ENCODE data around the gene FGFRL1.
A peak's percentile ranks its signal among the peaks of the same experiment; 100 is the strongest.

Gene FGFRL1

DNA sequence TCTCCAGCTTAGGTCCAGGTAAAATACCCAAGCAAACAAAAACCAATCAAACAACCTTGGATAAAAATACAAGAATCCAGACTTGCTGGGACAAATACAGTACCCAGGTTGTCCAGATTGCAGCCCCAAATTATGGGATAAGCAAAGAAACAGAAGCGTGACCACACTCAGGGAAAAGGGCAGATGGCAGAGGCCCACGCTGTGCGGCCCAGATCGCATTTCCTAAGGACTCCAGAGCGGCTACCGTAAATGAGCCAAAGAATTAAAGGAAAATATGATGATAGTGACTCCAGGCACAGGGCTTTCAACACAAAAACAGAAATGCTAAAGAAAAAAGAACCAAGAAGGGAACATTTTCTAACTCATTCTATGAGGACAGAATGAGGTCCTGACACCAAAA is 50.3 kb downstream of the FGFRL1 start:
- no peak for DNase-seq (ENCODE audit: low read depth)
- TF ChIP-seq, protein P1, sequence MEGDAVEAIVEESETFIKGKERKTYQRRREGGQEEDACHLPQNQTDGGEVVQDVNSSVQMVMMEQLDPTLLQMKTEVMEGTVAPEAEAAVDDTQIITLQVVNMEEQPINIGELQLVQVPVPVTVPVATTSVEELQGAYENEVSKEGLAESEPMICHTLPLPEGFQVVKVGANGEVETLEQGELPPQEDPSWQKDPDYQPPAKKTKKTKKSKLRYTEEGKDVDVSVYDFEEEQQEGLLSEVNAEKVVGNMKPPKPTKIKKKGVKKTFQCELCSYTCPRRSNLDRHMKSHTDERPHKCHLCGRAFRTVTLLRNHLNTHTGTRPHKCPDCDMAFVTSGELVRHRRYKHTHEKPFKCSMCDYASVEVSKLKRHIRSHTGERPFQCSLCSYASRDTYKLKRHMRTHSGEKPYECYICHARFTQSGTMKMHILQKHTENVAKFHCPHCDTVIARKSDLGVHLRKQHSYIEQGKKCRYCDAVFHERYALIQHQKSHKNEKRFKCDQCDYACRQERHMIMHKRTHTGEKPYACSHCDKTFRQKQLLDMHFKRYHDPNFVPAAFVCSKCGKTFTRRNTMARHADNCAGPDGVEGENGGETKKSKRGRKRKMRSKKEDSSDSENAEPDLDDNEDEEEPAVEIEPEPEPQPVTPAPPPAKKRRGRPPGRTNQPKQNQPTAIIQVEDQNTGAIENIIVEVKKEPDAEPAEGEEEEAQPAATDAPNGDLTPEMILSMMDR (conservative IDR thresholded peaks at IDR 0.05; ENCODE audit: control insufficient read depth, insufficient read depth, low read depth, low read length): no peak
- no peak overlapping the region for H3K4me3 ChIP-seq (ENCODE audit: control insufficient read depth, low read depth, low read length)

DNA sequence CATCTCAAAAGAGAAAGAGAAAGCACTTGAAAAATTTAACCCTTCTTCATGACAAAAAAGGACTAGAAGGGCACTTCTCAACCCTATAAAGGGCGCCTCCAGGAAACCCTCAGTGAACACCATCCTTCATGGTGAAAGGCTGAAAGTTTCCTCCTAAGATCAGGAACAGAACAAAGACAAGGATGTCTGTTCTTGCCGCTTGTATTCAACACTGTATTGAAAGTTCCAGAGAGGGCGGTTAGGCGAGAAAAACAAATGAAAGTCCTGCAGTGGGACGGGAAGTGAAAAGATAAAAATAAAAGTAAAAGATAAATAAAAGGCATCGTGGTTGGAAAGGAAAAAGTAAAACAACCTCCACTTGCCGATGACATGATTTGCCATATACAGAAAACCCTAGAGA is 51.0 kb downstream of the FGFRL1 start:
- TF ChIP-seq, protein P1 (conservative IDR thresholded peaks at IDR 0.05; ENCODE audit: control insufficient read depth, insufficient read depth, low read depth, low read length): no peak
- no peak overlapping the region for H3K4me3 ChIP-seq (ENCODE audit: control insufficient read depth, low read depth, low read length)
- DNase-seq (ENCODE audit: low read depth): no peak

DNA sequence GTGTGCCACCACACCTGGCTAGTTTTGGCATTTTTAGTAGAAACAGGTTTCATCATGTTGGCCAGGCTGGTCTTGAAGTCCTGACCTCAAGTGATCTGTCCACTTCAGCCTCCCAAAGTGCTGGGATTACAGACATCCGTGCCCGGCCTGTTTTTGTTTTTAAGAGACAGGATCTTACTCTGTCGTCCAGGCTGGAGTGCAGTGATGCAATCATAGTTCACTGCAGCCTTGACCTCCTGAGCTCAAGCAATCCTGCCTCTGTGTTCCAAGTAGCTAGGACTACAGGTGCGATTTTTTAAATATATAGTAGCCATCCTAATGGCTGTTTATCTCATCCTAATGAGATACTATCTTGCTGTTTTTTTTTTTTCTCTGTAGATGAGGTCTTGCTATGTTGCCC is 54.3 kb downstream of the FGFRL1 start:
- no peak for DNase-seq (ENCODE audit: low read depth)
- TF ChIP-seq, protein P1 (conservative IDR thresholded peaks at IDR 0.05; ENCODE audit: control insufficient read depth, insufficient read depth, low read depth, low read length): no peak

DNA sequence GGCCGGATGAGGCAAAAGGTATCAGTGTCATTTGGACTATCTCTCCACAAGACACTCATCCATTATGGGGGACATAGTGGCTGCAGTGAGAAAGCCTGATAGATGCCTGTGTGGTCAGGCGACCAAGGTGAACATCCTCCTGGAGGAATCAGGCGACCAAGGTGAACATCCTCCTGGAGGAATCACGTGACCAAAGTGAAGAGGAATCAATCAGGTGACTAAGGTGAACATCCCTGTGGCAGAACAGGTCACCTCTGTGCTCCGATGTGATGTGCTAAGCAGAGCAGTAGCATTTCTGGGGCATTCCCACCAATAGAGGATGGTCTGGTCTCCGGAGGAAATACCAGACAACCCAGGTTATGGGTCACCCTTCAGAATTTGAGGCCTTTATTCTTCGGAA is 58.0 kb downstream of the FGFRL1 start:
- DNase-seq (ENCODE audit: low read depth): no peak
- no peak overlapping the region for H3K4me3 ChIP-seq (ENCODE audit: control insufficient read depth, low read depth, low read length)
- TF ChIP-seq, protein P1 (conservative IDR thresholded peaks at IDR 0.05; ENCODE audit: control insufficient read depth, insufficient read depth, low read depth, low read length): no peak

More for the DNA sequence above, 54.3 kb downstream of the FGFRL1 start:
- no peak overlapping the region for H3K4me3 ChIP-seq (ENCODE audit: control insufficient read depth, low read depth, low read length)

DNA sequence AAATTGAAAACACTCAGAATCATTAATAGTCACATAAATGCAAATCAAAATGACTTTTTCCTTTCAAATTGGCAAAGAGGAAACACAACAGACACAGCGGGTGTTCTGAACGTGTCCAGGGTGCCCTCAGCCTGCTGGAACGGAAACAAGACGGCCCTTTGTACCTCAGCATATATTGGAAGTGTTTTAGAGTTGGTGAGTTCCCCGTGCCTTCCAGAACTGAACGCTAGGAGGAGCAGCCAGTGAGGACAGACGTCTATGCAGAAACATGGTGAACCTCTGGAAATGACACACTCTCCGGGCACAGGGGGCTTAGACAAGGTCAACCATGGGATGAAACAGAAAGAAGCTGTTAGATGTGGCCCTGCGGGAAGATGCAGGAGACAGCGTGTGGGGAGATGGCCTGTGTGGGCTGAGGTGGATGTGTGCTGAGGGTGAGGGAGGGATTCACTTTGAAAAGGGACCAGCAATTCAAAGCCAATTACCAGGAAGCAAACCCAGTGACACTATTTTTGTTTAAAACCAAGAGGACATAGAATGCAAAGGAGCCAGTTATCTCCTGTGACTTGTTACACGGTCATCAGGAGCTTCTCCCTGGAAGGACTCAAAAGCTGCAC is 61.5 kb downstream of the FGFRL1 start:
- no peak overlapping the region for H3K4me3 ChIP-seq (ENCODE audit: control insufficient read depth, low read depth, low read length)
- TF ChIP-seq, protein P1 (conservative IDR thresholded peaks at IDR 0.05; ENCODE audit: control insufficient read depth, insufficient read depth, low read depth, low read length): peak; percentile 91
- peak; percentile 62 for DNase-seq (ENCODE audit: low read depth)

DNA sequence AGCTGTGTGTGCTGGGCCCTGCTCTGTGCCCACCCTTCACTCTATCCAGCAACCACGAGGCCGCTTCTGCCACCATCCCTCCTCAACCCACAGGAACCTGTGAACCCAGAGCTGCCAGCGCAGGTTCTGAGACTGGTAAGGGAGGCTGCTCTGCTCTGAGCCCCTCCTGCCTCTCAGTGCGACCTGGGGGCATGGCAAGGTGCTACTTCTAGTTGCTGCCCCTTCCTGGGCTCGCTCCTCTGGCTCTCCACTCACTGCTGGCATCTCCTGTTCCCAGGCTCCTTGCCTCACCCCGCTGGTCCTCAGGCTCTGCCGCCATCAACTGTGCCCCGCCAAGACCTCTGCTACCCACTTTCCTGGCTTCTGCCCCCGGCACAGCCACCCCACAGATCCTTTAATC is 62.7 kb downstream of the FGFRL1 start:
- no peak overlapping the region for H3K4me3 ChIP-seq (ENCODE audit: control insufficient read depth, low read depth, low read length)
- no peak for DNase-seq (ENCODE audit: low read depth)
- TF ChIP-seq, protein P1 (conservative IDR thresholded peaks at IDR 0.05; ENCODE audit: control insufficient read depth, insufficient read depth, low read depth, low read length): no peak

DNA sequence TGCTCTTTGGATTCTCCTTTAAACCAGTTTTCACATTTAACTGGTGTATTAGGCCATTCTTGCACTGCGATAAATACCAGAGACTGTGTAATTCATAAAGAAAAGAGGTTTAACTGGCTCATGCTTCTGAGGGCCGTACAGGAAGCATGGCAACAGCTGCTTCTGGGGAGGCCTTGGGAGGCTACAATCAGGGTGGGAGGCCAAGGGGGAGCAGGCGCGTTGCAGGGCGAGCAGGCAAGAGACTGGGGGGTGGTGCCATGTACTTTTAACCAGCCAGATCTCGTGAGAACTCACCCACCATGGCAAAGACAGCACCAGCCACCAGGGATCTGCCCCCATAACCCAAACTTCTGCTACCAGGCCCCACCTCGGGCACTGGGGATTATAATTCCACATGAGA is 63.8 kb downstream of the FGFRL1 start:
- no peak for DNase-seq (ENCODE audit: low read depth)
- TF ChIP-seq, protein P1 (conservative IDR thresholded peaks at IDR 0.05; ENCODE audit: control insufficient read depth, insufficient read depth, low read depth, low read length): no peak
- no peak overlapping the region for H3K4me3 ChIP-seq (ENCODE audit: control insufficient read depth, low read depth, low read length)
